Osteoblast (primary cell): ENCODE data around the gene HS6ST3. TPM values are rescaled to one million over a fixed set of nuclear protein-coding genes. Genes with fewer than 3 reads are reported as not detected.
A peak's percentile ranks its signal among the peaks of the same experiment; 100 is the strongest.
"Not testable (repeated sequence)": the region's sequence is repeated elsewhere in the genome, so short reads cannot be mapped to it uniquely, and the experiment has no call there.

Experiments used
- DNase-seq: peaks from one replicate; pipeline ENCODE4 v3.0.0; 2011; ENCODE audit warnings: low spot score, mixed read lengths; ENCODE audit not compliant: insufficient read length; ENCODE audit errors: missing footprints
- H2AFZ ChIP-seq: 2 replicates; pipeline ENCODE4 v1.6.0; 2011; ENCODE audit warnings: mild to moderate bottlenecking, low read length
- H3K27ac ChIP-seq: 2 replicates; pipeline ENCODE4 v1.5.1; 2011; ENCODE audit warnings: mild to moderate bottlenecking, low read depth, low read length, moderate library complexity
- H3K27me3 ChIP-seq: 2 replicates; pipeline ENCODE4 v1.6.0; 2012; ENCODE audit warnings: mild to moderate bottlenecking, control low read depth, inconsistent platforms, low read length, moderate library complexity; ENCODE audit not compliant: insufficient read depth
- H3K36me3 ChIP-seq: 2 replicates; pipeline ENCODE4 v1.5.1; 2011; ENCODE audit warnings: mild to moderate bottlenecking, low read length, control low read depth, moderate library complexity; ENCODE audit not compliant: insufficient read depth
- H3K4me1 ChIP-seq: 2 replicates; pipeline ENCODE4 v1.5.1; 2011; ENCODE audit warnings: mild to moderate bottlenecking, low read length, control low read depth, moderate library complexity; ENCODE audit not compliant: insufficient read depth
- H3K4me2 ChIP-seq: 2 replicates; pipeline ENCODE4 v1.6.0; 2011; ENCODE audit warnings: mild to moderate bottlenecking, low read length; ENCODE audit not compliant: insufficient read depth
- H3K4me3 ChIP-seq: fragments of 200-600 bp; sonication (generic); 3 replicates; pipeline ENCODE4 v1.5.1; 2012; ENCODE audit warnings: mild to moderate bottlenecking, low read length, inconsistent platforms; ENCODE audit not compliant: insufficient read depth
- H3K79me2 ChIP-seq: 2 replicates; pipeline ENCODE4 v1.6.0; 2012; ENCODE audit warnings: mild to moderate bottlenecking, low read length, control low read depth, inconsistent platforms; ENCODE audit not compliant: insufficient read depth
- H3K9me3 ChIP-seq: 2 replicates; pipeline ENCODE4 v1.5.1; 2011; ENCODE audit warnings: low read depth, low read length, control low read depth
- H4K20me1 ChIP-seq: 2 replicates; pipeline ENCODE4 v1.6.0; 2012; ENCODE audit warnings: mild to moderate bottlenecking, low read length, control low read depth; ENCODE audit not compliant: insufficient read depth
- CTCF ChIP-seq: IDR thresholded peaks from 2 replicates; pipeline ENCODE4 v1.5.1; 2011; ENCODE audit warnings: mild to moderate bottlenecking, low read depth, low read length, moderate library complexity; ENCODE audit errors: extremely low read depth
- total RNA-seq: library from RNA; depleted of rRNA; stranded (reverse); fragments of >200 nt; gene quantifications from 2 replicates; pipeline ENCODE4 v1.2.3, GENCODE V29; 2012

The HS6ST3 gene
- under 0.01 TPM in 1 of 2 replicates, not detected in the other for total RNA-seq

DNA sequence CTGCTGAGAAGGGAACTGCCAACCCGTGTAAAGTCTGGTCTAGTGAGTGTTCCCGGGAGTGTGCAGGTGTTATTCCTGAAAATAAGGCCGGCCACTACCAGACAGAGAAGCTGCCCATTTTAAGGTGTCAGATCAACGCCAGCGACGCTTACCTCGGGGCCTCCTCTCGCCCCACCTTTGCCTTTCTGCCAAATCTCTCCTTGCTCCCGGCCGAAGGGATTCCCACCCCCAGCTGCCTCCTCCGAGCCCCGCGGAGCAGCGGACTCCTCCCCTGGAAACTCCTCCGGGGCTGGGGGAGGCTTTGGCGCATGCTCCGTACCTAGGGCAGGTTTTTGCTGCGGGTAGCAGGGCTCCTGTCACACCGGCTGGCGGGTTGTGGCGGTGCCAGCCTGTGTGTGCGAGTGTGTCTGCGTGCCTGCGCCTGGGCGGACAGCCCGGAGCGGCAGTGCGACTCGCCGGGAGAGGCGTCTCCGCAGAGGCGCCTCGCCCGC, at the start of gene HS6ST3:
TSS of gene HS6ST3 (plus strand) at position 359 of the 491 bp plus-strand sequence.
- Histone ChIP-seq H3K4me2 (peak within 1 kb of the TSS; percentile 58), H3K27me3 (peaks cover 64% of the 10 kb centered on the region), H3K4me3 (peak within 1 kb of the TSS; percentile 55), H3K27ac (no peak within 1 kb of the TSS), H3K36me3 (no peaks in the 10 kb centered on the region), H3K9me3 (no peaks in the 10 kb centered on the region), H3K79me2 (no peaks in the 10 kb centered on the region), H4K20me1 (no peaks in the 10 kb centered on the region), H3K4me1 (no peaks in the 10 kb centered on the region), H2AFZ (peak within 1 kb of the TSS; percentile 57)
- no peak for TF ChIP-seq CTCF
- peak; percentile 83 for DNase-seq

GRCh38 chr13:96041326-96042110, 48.4 kb upstream of the HS6ST3 start:
- Histone ChIP-seq H3K36me3 (no peaks in the 10 kb centered on the region), H4K20me1 (peaks cover 12% of the 10 kb centered on the region), H3K4me2 (no peak overlapping the region), H3K4me1 (no peaks in the 10 kb centered on the region), H3K4me3 (no peak overlapping the region), H3K27me3 (no peaks in the 10 kb centered on the region), H3K27ac (no peak overlapping the region), H3K79me2 (peaks cover 98% of the 10 kb centered on the region), H3K9me3 (no peaks in the 10 kb centered on the region), H2AFZ (no peak overlapping the region)
- DNase-seq, result no peak
- TF ChIP-seq CTCF, result no peak

- no peaks in the 10 kb centered on the region for H3K36me3 ChIP-seq
- H3K4me3 ChIP-seq, result no peak overlapping the region
- peaks cover 83% of the 10 kb centered on the region for H3K79me2 ChIP-seq
- no peaks in the 10 kb centered on the region for H3K27me3 ChIP-seq
- H3K27ac ChIP-seq, result no peak overlapping the region
- H4K20me1 ChIP-seq, result peaks cover 12% of the 10 kb centered on the region
- DNase-seq, result no peak
- no peak overlapping the region for H3K4me2 ChIP-seq
- H3K9me3 ChIP-seq, result no peaks in the 10 kb centered on the region
- no peak overlapping the region for H2AFZ ChIP-seq
- no peak for TF ChIP-seq CTCF
- H3K4me1 ChIP-seq, result no peaks in the 10 kb centered on the region
These were observed 45.7 kb upstream of the HS6ST3 start for GRCh38 chr13:96044238-96044637.

- DNase-seq, H3K36me3 ChIP-seq, H3K4me3 ChIP-seq, H3K4me1 ChIP-seq, H3K27ac ChIP-seq, H4K20me1 ChIP-seq, H3K4me2 ChIP-seq, H3K9me3 ChIP-seq, H3K27me3 ChIP-seq, H2AFZ ChIP-seq: not testable (repeated sequence)
- peaks cover 68% of the 10 kb centered on the region for H3K79me2 ChIP-seq
These were observed 43.3 kb upstream of the HS6ST3 start for GRCh38 chr13:96046449-96047126.

GRCh38 chr13:96050955-96051354, 39.0 kb upstream of the HS6ST3 start:
- H3K79me2 ChIP-seq, result peaks cover 40% of the 10 kb centered on the region
- not testable (repeated sequence) for H3K4me2 ChIP-seq, H2AFZ ChIP-seq, DNase-seq, H3K9me3 ChIP-seq, H3K36me3 ChIP-seq, H3K4me3 ChIP-seq, H3K27ac ChIP-seq, H4K20me1 ChIP-seq, H3K4me1 ChIP-seq, H3K27me3 ChIP-seq

DNA sequence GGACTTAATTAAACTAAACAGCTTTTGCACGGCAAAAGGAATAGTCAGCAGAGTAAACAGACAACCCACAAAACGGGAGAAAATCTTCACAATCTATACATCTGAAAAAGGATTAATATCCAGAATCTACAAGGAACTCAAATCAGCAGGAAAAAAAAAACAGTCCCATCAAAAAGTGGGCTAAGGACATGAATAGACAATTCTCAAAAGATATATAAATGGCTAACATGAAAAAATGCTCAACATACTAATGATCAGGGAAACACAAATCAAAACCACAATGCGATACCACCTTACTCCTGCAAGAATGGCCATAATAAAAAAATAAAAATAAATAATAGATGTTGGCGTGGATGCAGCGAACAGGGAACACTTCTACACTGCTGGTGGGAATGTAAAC, 38.4 kb upstream of the HS6ST3 start:
- not testable (repeated sequence) for H4K20me1 ChIP-seq, H3K4me2 ChIP-seq, H3K27me3 ChIP-seq, H3K4me3 ChIP-seq, H3K9me3 ChIP-seq, H3K27ac ChIP-seq, H3K4me1 ChIP-seq, H3K36me3 ChIP-seq, H2AFZ ChIP-seq, DNase-seq
- H3K79me2 ChIP-seq, result peaks cover 35% of the 10 kb centered on the region
